ENCODE results near the gene IFNA16. TPM values are rescaled to one million over a fixed set of nuclear protein-coding genes. Genes with fewer than 3 reads are reported as not detected.
"Not testable (repeated sequence)": the region's sequence is repeated elsewhere in the genome, so short reads cannot be mapped to it uniquely, and the experiment has no call there.

The IFNA16 gene
- total RNA-seq, result not detected

DNA sequence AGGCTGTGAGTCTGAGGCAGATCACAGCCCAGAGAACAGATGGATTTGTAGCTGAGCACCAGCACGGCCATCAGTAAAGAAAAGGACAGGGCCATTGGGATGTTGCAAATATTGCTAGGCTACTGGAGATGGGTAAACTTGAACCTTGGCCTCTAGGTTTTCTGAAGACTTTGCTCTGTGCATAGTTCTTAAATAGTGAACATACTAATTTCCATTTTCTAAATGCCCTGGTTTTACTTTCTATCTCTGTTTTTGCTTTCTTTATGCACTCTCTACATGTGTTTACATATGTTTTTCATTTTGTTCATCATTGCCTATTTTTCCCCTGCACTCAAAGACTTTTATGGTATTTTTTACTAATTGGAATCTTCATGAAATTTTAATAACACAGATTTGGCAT is at the start of gene IFNA16:
IFNA16 (minus strand) TSS at position 101 of the 400 bp plus-strand sequence; CDS start at position 95, 6 bp downstream.
- DNase-seq; intact Hi-C loops (cut with DNase I); H3K4me3 ChIP-seq; H3K4me1 ChIP-seq; H3K9ac ChIP-seq (ENCODE audit: low read depth in 2 of 2, low read length in 2 of 2); H3K36me3 ChIP-seq; H3K9me3 ChIP-seq; H3K27me3 ChIP-seq; H3K27ac ChIP-seq: not testable (repeated sequence)

GRCh38 chr9:21265421-21266189 is 48.5 kb upstream of the IFNA16 start:
- Histone ChIP-seq H3K4me1 (no peaks in the 10 kb centered on the region), H3K9me3 (no peaks in the 10 kb centered on the region), H3K36me3 (no peaks in the 10 kb centered on the region), H3K9ac (ENCODE audit: low read depth in 2 of 2, low read length in 2 of 2) (no peak overlapping the region), H3K4me3 (no peak overlapping the region), H3K27me3 (no peaks in the 10 kb centered on the region), H3K27ac (no peak overlapping the region)
- DNase-seq, result no peak
- intact Hi-C loops (cut with DNase I), result no loop called here
- TF ChIP-seq CTCF (IDR thresholded peaks at IDR 0.05), result no peak

GRCh38 chr9:21255538-21256212 is 38.6 kb upstream of the IFNA16 start:
- Histone ChIP-seq H3K36me3 (no peaks in the 10 kb centered on the region), H3K27ac (no peak overlapping the region), H3K4me3 (no peak overlapping the region), H3K4me1 (no peaks in the 10 kb centered on the region), H3K9me3 (no peaks in the 10 kb centered on the region), H3K27me3 (no peaks in the 10 kb centered on the region), H3K9ac (ENCODE audit: low read depth in 2 of 2, low read length in 2 of 2) (no peak overlapping the region)
- no peak for DNase-seq
- TF ChIP-seq CTCF (IDR thresholded peaks at IDR 0.05), result no peak
- intact Hi-C loops (cut with DNase I), result loop anchor here (10.0 kb wide), 1 partner anchor 199 kb away; no protein-coding TSS in a partner anchor

DNA sequence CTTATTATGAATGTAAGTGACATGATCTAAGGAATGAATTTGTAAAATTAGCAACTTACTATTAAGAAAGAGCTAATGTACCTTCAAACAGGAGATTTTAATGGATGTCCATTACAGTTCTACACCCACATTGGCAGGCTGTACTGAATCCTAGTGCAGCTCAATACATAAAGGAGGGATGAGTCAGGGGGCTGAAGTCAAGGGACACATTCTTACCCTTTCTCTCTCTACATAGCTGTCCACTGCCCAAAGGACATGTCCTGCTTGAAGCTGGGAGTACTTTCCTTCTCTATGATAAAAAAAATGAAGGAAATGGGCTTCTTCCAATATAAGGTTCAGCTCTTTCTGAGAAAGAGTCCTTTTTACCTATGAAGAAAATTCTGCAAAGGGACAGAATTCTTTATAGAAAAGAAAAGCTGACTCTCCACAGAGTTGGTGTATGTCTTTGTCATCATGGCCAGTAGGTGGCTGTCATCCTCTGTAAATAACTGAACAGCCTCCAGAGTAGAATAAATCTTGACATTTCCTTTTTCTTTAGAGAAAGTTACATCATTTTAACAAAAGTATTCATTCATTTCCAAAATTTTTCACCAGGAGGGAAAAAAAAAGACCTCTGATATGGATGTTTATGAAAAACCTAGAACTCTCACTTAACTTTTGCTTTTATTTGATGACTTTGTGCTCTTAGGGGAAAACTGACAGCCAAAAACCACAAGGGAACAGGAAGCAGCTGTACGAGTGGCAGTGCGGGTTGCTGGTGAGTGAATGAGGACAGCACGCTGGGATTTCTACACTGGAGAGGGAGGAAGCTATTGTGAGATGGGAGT is 35.8 kb upstream of the IFNA16 start:
- no peak for TF ChIP-seq CTCF (IDR thresholded peaks at IDR 0.05)
- no peaks in the 10 kb centered on the region for H3K36me3 ChIP-seq
- H3K9me3 ChIP-seq, result no peaks in the 10 kb centered on the region
- intact Hi-C loops (cut with DNase I), result loop anchor here (10.0 kb wide), 1 partner anchor 202 kb away; no protein-coding TSS in a partner anchor
- DNase-seq, result no peak
- H3K4me1 ChIP-seq, result no peaks in the 10 kb centered on the region
- H3K27me3 ChIP-seq, result no peaks in the 10 kb centered on the region
- H3K9ac ChIP-seq (ENCODE audit: low read depth in 2 of 2, low read length in 2 of 2), result no peak overlapping the region
- no peak overlapping the region for H3K4me3 ChIP-seq
- H3K27ac ChIP-seq, result no peak overlapping the region

- intact Hi-C loops (cut with DNase I), result loop anchor here (10.0 kb wide), 1 partner anchor 203 kb away; no protein-coding TSS in a partner anchor
- TF ChIP-seq CTCF (IDR thresholded peaks at IDR 0.05), result no peak
Measured at GRCh38 chr9:21251638-21252037, 34.5 kb upstream of the IFNA16 start.

More at GRCh38 chr9:21251638-21252037, 34.5 kb upstream of the IFNA16 start:
- no peaks in the 10 kb centered on the region for H3K36me3 ChIP-seq
- H3K9me3 ChIP-seq, result no peaks in the 10 kb centered on the region
- DNase-seq, result no peak
- no peak overlapping the region for H3K27ac ChIP-seq
- H3K4me1 ChIP-seq, result no peaks in the 10 kb centered on the region
- H3K4me3 ChIP-seq, result no peak overlapping the region
- H3K27me3 ChIP-seq, result no peaks in the 10 kb centered on the region
- no peak overlapping the region for H3K9ac ChIP-seq (ENCODE audit: low read depth in 2 of 2, low read length in 2 of 2)

All from colonic mucosa (tissue), 4 donors.